ENCODE data around the gene MMP11.

GRCh38 chr22:23754220-23754919, 18.3 kb upstream of the MMP11 start, which contains the start of gene VPREB3:
- TF ChIP-seq CTCF (conservative IDR thresholded peaks at IDR 0.05; ENCODE audit: low read depth, low read length) (no peak), RFX5 (IDR thresholded peaks at IDR 0.05; ENCODE audit: low read depth, low read length) (no peak), POLR2A (IDR thresholded peaks at IDR 0.05; ENCODE audit: low read depth, low read length) (no peak), ELK1 (IDR thresholded peaks at IDR 0.05; ENCODE audit: borderline replicate concordance, low read depth, low read length) (no peak), NFE2L2 (IDR thresholded peaks at IDR 0.05; ENCODE audit: low read depth, low read length) (no peak), SMC3 (IDR thresholded peaks at IDR 0.05; ENCODE audit: low read depth, low read length) (no peak), MXI1 (IDR thresholded peaks at IDR 0.05; ENCODE audit: borderline replicate concordance, low read depth, low read length) (no peak), USF2 (IDR thresholded peaks at IDR 0.05; ENCODE audit: low read depth, low read length) (no peak), RCOR1 (IDR thresholded peaks at IDR 0.05; ENCODE audit: insufficient replicate concordance, low read length) (no peak)

All from IMR-90 (cell line).